ENCODE data around the gene OR5B21.

Gene OR5B21

DNA sequence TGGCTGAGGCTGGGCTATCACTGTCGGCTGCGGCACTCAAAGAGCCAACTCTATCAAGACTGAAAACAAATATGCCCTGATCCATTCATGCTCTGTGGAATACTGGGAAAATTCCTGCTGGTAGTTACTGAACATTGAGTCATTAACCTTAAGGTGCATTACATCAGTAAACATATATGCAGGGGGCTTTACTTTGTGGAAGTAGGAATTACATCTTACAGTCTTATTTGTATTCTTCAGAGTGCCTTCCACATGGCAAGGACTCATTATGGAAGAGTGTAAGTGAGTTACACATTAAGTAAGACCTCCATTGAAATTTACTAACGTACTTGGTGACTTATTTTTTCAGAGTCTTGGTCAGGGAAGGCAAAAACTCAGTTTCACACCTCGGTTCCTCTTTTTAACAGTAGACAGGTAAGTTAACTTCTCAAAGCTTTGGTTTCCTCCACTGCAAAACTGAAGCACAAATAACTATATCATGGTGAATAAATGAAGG, 4.5 kb downstream of the OR5B21 start:
- no peak for TF ChIP-seq CTCF (IDR thresholded peaks at IDR 0.05)
- peaks cover 19% of the 10 kb centered on the region for H3K27me3 Mint-ChIP-seq (ENCODE audit: low read depth, poor library complexity)
- no peaks in the 10 kb centered on the region for H3K36me3 Mint-ChIP-seq (ENCODE audit: low read depth)
- no peak overlapping the region for H3K27ac Mint-ChIP-seq
- no peak overlapping the region for H3K4me3 Mint-ChIP-seq
- no peaks in the 10 kb centered on the region for H3K9me3 Mint-ChIP-seq
- no peak for DNase-seq
- H3K4me1 Mint-ChIP-seq: no peaks in the 10 kb centered on the region

DNA sequence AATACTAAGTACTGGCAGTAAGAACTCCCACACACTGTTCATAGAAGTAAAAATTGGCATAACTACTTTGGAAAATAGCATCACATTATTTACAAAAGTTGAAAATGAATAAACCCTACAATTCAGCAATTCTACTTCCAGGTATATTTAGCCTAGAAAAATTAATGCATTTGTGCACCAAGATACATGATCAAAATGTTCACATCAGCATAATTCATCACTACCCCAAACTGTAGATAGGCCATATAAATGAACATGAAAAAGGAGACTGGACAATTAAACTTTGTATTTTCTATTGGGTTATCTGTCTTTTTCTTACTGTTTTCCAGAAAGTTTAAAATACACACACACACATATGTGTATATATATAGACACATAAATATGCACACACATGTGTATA, 5.9 kb downstream of the OR5B21 start:
- Mint-ChIP-seq H3K36me3 (ENCODE audit: low read depth) (no peaks in the 10 kb centered on the region), H3K4me3 (no peak overlapping the region)

GRCh38 chr11:58498464-58498863, 9.4 kb downstream of the OR5B21 start:
- TF ChIP-seq CTCF (IDR thresholded peaks at IDR 0.05): no peak
- H3K27ac Mint-ChIP-seq: no peak overlapping the region
- H3K9me3 Mint-ChIP-seq: no peaks in the 10 kb centered on the region
- no peaks in the 10 kb centered on the region for H3K36me3 Mint-ChIP-seq (ENCODE audit: low read depth)
- no peak overlapping the region for H3K4me3 Mint-ChIP-seq
- no peaks in the 10 kb centered on the region for H3K4me1 Mint-ChIP-seq
- DNase-seq: no peak
- H3K27me3 Mint-ChIP-seq (ENCODE audit: low read depth, poor library complexity): peaks cover 8% of the 10 kb centered on the region

More for the DNA sequence above, 5.9 kb downstream of the OR5B21 start:
- no peak for TF ChIP-seq CTCF (IDR thresholded peaks at IDR 0.05)
- peaks cover 11% of the 10 kb centered on the region for H3K27me3 Mint-ChIP-seq (ENCODE audit: low read depth, poor library complexity)
- H3K9me3 Mint-ChIP-seq: no peaks in the 10 kb centered on the region
- H3K4me1 Mint-ChIP-seq: no peaks in the 10 kb centered on the region
- no peak for DNase-seq
- H3K27ac Mint-ChIP-seq: no peak overlapping the region

DNA sequence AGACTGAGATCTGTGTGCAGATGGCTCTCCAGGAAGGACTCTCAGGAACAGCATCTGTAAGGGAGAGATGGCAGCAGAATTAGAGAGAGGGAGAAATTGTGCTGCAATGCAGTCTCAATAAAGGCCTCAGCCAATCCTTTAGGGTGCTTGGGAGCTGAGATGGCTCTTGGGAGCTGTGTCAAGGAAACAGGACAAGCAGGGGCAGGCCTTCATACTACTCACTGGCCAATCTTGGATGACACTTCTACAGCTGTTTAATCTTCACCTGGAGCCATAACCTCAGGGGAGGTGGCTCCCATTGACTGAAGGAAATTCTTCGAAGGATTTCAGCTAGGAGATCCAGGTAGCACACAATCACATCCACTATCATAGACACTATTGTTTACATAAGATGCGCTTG, 10.0 kb downstream of the OR5B21 start:
- Mint-ChIP-seq H3K36me3 (ENCODE audit: low read depth) (no peaks in the 10 kb centered on the region), H3K4me3 (no peak overlapping the region), H3K27me3 (ENCODE audit: low read depth, poor library complexity) (peaks cover 4% of the 10 kb centered on the region), H3K4me1 (no peaks in the 10 kb centered on the region), H3K9me3 (no peaks in the 10 kb centered on the region), H3K27ac (no peak overlapping the region)
- TF ChIP-seq CTCF (IDR thresholded peaks at IDR 0.05): no peak
- DNase-seq: no peak

- no peaks in the 10 kb centered on the region for H3K4me1 Mint-ChIP-seq
- TF ChIP-seq CTCF (IDR thresholded peaks at IDR 0.05): no peak
- DNase-seq: no peak
- H3K4me3 Mint-ChIP-seq: no peak overlapping the region
- H3K27ac Mint-ChIP-seq: no peak overlapping the region
- no peaks in the 10 kb centered on the region for H3K9me3 Mint-ChIP-seq
- H3K36me3 Mint-ChIP-seq (ENCODE audit: low read depth): no peaks in the 10 kb centered on the region
- peaks cover 4% of the 10 kb centered on the region for H3K27me3 Mint-ChIP-seq (ENCODE audit: low read depth, poor library complexity)
These were observed 12.0 kb downstream of the OR5B21 start for GRCh38 chr11:58495906-58496305.

- Mint-ChIP-seq H3K27me3 (ENCODE audit: low read depth, poor library complexity) (peaks cover 4% of the 10 kb centered on the region), H3K27ac (no peak overlapping the region), H3K4me3 (no peak overlapping the region), H3K4me1 (no peaks in the 10 kb centered on the region), H3K9me3 (no peaks in the 10 kb centered on the region), H3K36me3 (ENCODE audit: low read depth) (no peaks in the 10 kb centered on the region)
- no peak for DNase-seq
- TF ChIP-seq CTCF (IDR thresholded peaks at IDR 0.05): no peak
These were observed 13.8 kb downstream of the OR5B21 start for GRCh38 chr11:58494101-58494500.

Data from nephron progenitor cell (in vitro differentiated cells).